ENCODE results near the gene DNAJB5.

DNAJB5 gene

GRCh38 chr9:35029241-35029640 lies 39.7 kb downstream of the DNAJB5 start:
- DNase-seq (ENCODE audit: low read depth): no peak
- TF ChIP-seq CTCF (IDR thresholded peaks at IDR 0.05; ENCODE audit: insufficient read depth, low read depth, low read length, missing control alignments): no peak
- H3K4me3 ChIP-seq (ENCODE audit: low read depth, low read length): no peak overlapping the region

GRCh38 chr9:35029852-35030251 lies 40.3 kb downstream of the DNAJB5 start:
- no peak overlapping the region for H3K4me3 ChIP-seq (ENCODE audit: low read depth, low read length)
- no peak for TF ChIP-seq CTCF (IDR thresholded peaks at IDR 0.05; ENCODE audit: insufficient read depth, low read depth, low read length, missing control alignments)
- DNase-seq (ENCODE audit: low read depth): no peak

- no peak for TF ChIP-seq CTCF (IDR thresholded peaks at IDR 0.05; ENCODE audit: insufficient read depth, low read depth, low read length, missing control alignments)
- DNase-seq (ENCODE audit: low read depth): no peak
- no peak overlapping the region for H3K4me3 ChIP-seq (ENCODE audit: low read depth, low read length)
Measured at GRCh38 chr9:35033101-35033500, 43.6 kb downstream of the DNAJB5 start.

GRCh38 chr9:35035851-35036701 lies 46.5 kb downstream of the DNAJB5 start:
- no peak for DNase-seq (ENCODE audit: low read depth)
- no peak overlapping the region for H3K4me3 ChIP-seq (ENCODE audit: low read depth, low read length)
- TF ChIP-seq CTCF (IDR thresholded peaks at IDR 0.05; ENCODE audit: insufficient read depth, low read depth, low read length, missing control alignments): no peak

- DNase-seq (ENCODE audit: low read depth): no peak
- H3K4me3 ChIP-seq (ENCODE audit: low read depth, low read length): no peak overlapping the region
- TF ChIP-seq CTCF (IDR thresholded peaks at IDR 0.05; ENCODE audit: insufficient read depth, low read depth, low read length, missing control alignments): no peak
Measured at GRCh38 chr9:35042081-35042604, 52.6 kb downstream of the DNAJB5 start.

- no peak for TF ChIP-seq CTCF (IDR thresholded peaks at IDR 0.05; ENCODE audit: insufficient read depth, low read depth, low read length, missing control alignments)
- DNase-seq (ENCODE audit: low read depth): no peak
- no peak overlapping the region for H3K4me3 ChIP-seq (ENCODE audit: low read depth, low read length)
Measured at GRCh38 chr9:35042891-35043545, 53.5 kb downstream of the DNAJB5 start.

Measured in GM12865 (cell line).